Cardiac muscle cell (in vitro differentiated cells and primary cell): Measurements from ENCODE around the gene ARMC9. TPM values are rescaled to one million over a fixed set of nuclear protein-coding genes. Genes with fewer than 3 reads are reported as not detected.

ENCODE experiments used
- DNase-seq, 2 donors: peaks; one replicate each; pipeline versions ENCODE4 v3.0.0 to v3.0.0-alpha.2; 2010 to 2017; ENCODE audit warnings: low read depth in 1 of 2, low spot score in 1 of 2
- H3K27ac ChIP-seq: fragments of 200-600 bp; sonication (generic); 2 replicates; pipeline ENCODE4 v1.5.1; 2016
- H3K27me3 ChIP-seq: fragments of 200-600 bp; sonication (generic); 2 replicates; pipeline ENCODE4 v1.6.0; 2016; ENCODE audit warnings: control low read depth
- H3K36me3 ChIP-seq: fragments of 200-600 bp; sonication (generic); 2 replicates; pipeline ENCODE4 v1.5.1; 2016; ENCODE audit warnings: control low read depth
- H3K4me1 ChIP-seq: fragments of 200-600 bp; sonication (generic); 2 replicates; pipeline ENCODE4 v1.8.1; 2017; ENCODE audit warnings: low read depth, mild to moderate bottlenecking, mixed run types
- H3K4me3 ChIP-seq: fragments of 200-600 bp; sonication (generic); 2 replicates; pipeline ENCODE4 v1.5.1; 2016; ENCODE audit warnings: mild to moderate bottlenecking
- H3K9me3 ChIP-seq: fragments of 200-600 bp; sonication (generic); 2 replicates; pipeline ENCODE4 v1.5.1; 2017; ENCODE audit warnings: low read depth, mild to moderate bottlenecking, control low read depth
- CTCF ChIP-seq: IDR thresholded peaks from 2 replicates; pipeline ENCODE4 v1.5.1; 2012; ENCODE audit warnings: low read depth, mild to moderate bottlenecking, low read length
- polyA plus RNA-seq: library from polyadenylated mRNA; unstranded; fragments of >200 nt; fragmentation: Nextera tagmentation; extraction: Ambion mirVana; gene quantifications from 2 replicates; pipeline ENCODE4 v1.2.1, GENCODE V29; 2016
- total RNA-seq: library from RNA; depleted of rRNA; stranded (reverse); fragments of >200 nt; gene quantifications from 2 replicates; pipeline ENCODE4 v1.2.3, GENCODE V29; 2016

ARMC9 gene
- total and polyA plus RNA-seq, 2 experiments from 2014 or later = 27.4 to 30.0 TPM

GRCh38 chr2:231223001-231223375, 24.6 kb downstream of the ARMC9 start:
- Histone ChIP-seq H3K36me3 (peaks cover 17% of the 10 kb centered on the region), H3K9me3 (no peaks in the 10 kb centered on the region), H3K27me3 (no peaks in the 10 kb centered on the region), H3K4me3 (no peak overlapping the region), H3K27ac (no peak overlapping the region), H3K4me1 (no peaks in the 10 kb centered on the region)
- no peak for DNase-seq
- no peak for TF ChIP-seq CTCF

GRCh38 chr2:231223458-231223976, 25.1 kb downstream of the ARMC9 start:
- Histone ChIP-seq H3K9me3 (no peaks in the 10 kb centered on the region), H3K4me1 (no peaks in the 10 kb centered on the region), H3K36me3 (peaks cover 17% of the 10 kb centered on the region), H3K27me3 (no peaks in the 10 kb centered on the region), H3K27ac (no peak overlapping the region), H3K4me3 (no peak overlapping the region)
- DNase-seq = no peak
- no peak for TF ChIP-seq CTCF

GRCh38 chr2:231227310-231228162, 29.1 kb downstream of the ARMC9 start:
- Histone ChIP-seq H3K4me3 (no peak overlapping the region), H3K4me1 (no peaks in the 10 kb centered on the region), H3K9me3 (no peaks in the 10 kb centered on the region), H3K27me3 (no peaks in the 10 kb centered on the region), H3K36me3 (peaks cover 13% of the 10 kb centered on the region), H3K27ac (no peak overlapping the region)
- peak; percentile 88 for TF ChIP-seq CTCF
- DNase-seq = peak; percentile 77 to 86

- Histone ChIP-seq H3K4me1 (no peaks in the 10 kb centered on the region), H3K4me3 (no peak overlapping the region), H3K36me3 (peaks cover 12% of the 10 kb centered on the region), H3K27ac (no peak overlapping the region), H3K27me3 (no peaks in the 10 kb centered on the region), H3K9me3 (no peaks in the 10 kb centered on the region)
- TF ChIP-seq CTCF = no peak
- no peak for DNase-seq
Measured at GRCh38 chr2:231228223-231228622, 29.8 kb downstream of the ARMC9 start.

GRCh38 chr2:231228974-231229529, 30.6 kb downstream of the ARMC9 start:
- Histone ChIP-seq H3K9me3 (no peaks in the 10 kb centered on the region), H3K27me3 (no peaks in the 10 kb centered on the region), H3K36me3 (peaks cover 5% of the 10 kb centered on the region), H3K4me3 (no peak overlapping the region), H3K27ac (no peak overlapping the region), H3K4me1 (no peaks in the 10 kb centered on the region)
- DNase-seq = no peak
- TF ChIP-seq CTCF = no peak
